Breast epithelium (tissue), 4 donors: ENCODE data around the gene CHST15. TPM values are rescaled to one million over a fixed set of nuclear protein-coding genes. Genes with fewer than 3 reads are reported as not detected.

Source experiments
- DNase-seq, 2 donors: peaks; one replicate each; pipeline ENCODE4 v3.0.0-alpha.2; 2019; ENCODE audit warnings: low spot score in 2 of 2
- H3K27ac ChIP-seq, 2 donors: fragments of 200-600 bp; sonication (generic) in 1 of 2; one replicate each; pipeline ENCODE4 v1.5.1; 2016 to 2019; ENCODE audit warnings: mild to moderate bottlenecking in 1 of 2
- H3K27me3 ChIP-seq, 2 donors: fragments of 200-600 bp; sonication (generic) in 1 of 2; one replicate each; pipeline versions ENCODE4 v1.5.1 to v1.6.0; 2017 to 2019; ENCODE audit warnings: control low read depth in 1 of 2, mild to moderate bottlenecking in 1 of 2
- H3K36me3 ChIP-seq: fragments of 200-600 bp; one replicate; pipeline ENCODE4 v1.5.1; 2019
- H3K4me1 ChIP-seq, 2 donors: fragments of 200-600 bp; sonication (generic); one replicate each; pipeline ENCODE4 v1.5.1; 2016 to 2019; ENCODE audit warnings: control low read depth in 1 of 2
- H3K4me3 ChIP-seq, 3 donors: fragments of 200-600 bp; sonication (generic); 1 replicate in 2 of 3; 2 replicates in 1 of 3; pipeline ENCODE4 v1.5.1; 2016 to 2019; ENCODE audit warnings: mild to moderate bottlenecking in 3 of 3, moderate library complexity in 2 of 3
- H3K9me3 ChIP-seq, 2 donors: fragments of 200-600 bp; sonication (generic) in 1 of 2; one replicate each; pipeline ENCODE4 v1.5.1; 2016 to 2019; ENCODE audit warnings: control low read depth in 1 of 2
- CTCF ChIP-seq, 3 donors: fragments of 450-650 bp; IDR thresholded peaks; one replicate each; pipeline ENCODE4 v1.5.1; 2016 to 2017; ENCODE audit warnings: antibody characterized with exemption in 3 of 3, mild to moderate bottlenecking in 3 of 3, moderate library complexity in 3 of 3
- POLR2A ChIP-seq: fragments of 450-650 bp; IDR thresholded peaks from one replicate; pipeline ENCODE4 v1.6.1; 2016; ENCODE audit warnings: antibody characterized with exemption, mild to moderate bottlenecking, moderate library complexity
- POLR2AphosphoS5 ChIP-seq, 3 donors: sonication (generic); formaldehyde crosslinking; IDR thresholded peaks; one replicate each; pipeline ENCODE4 v1.6.1; 2017; ENCODE audit warnings: antibody characterized with exemption in 3 of 3
- intact Hi-C: fragments of 100-400 bp; cut with DNase I; formaldehyde crosslinking; loops from one replicate; pipeline ENCODE4 v1.15.1; 2023; ENCODE audit warnings: low total_unique reads
- total RNA-seq, 3 donors: library from RNA; depleted of rRNA; stranded (reverse); fragments of >200 nt; gene quantifications; one replicate each; pipeline ENCODE4 v1.1.0, GENCODE V29; 2016

CHST15 gene
- total RNA-seq, 3 donors from 2014 or later, result 19.0 to 57.8 (median 56.4) TPM

GRCh38 chr10:124072541-124072940, 20.9 kb downstream of the CHST15 start:
- intact Hi-C loops, result no loop called here
- no peak overlapping the region for H3K4me3 ChIP-seq
- H3K4me1 ChIP-seq, result peaks cover 0 to 7% of the 10 kb centered on the region in 2 donors

GRCh38 chr10:124072106-124072505, 21.3 kb downstream of the CHST15 start:
- H3K27me3 ChIP-seq, result no peaks in the 10 kb centered on the region
- H3K4me1 ChIP-seq, result peaks cover 0 to 7% of the 10 kb centered on the region in 2 donors
- no peaks in the 10 kb centered on the region for H3K9me3 ChIP-seq
- no peaks in the 10 kb centered on the region for H3K36me3 ChIP-seq
- no peak for TF ChIP-seq POLR2AphosphoS5 (IDR thresholded peaks at IDR 0.05)
- no peak for TF ChIP-seq CTCF (IDR thresholded peaks at IDR 0.05)
- no peak overlapping the region for H3K4me3 ChIP-seq
- DNase-seq, result no peak
- H3K27ac ChIP-seq, result no peak overlapping the region
- intact Hi-C loops, result no loop called here

More at GRCh38 chr10:124072541-124072940, 20.9 kb downstream of the CHST15 start:
- no peak for DNase-seq
- H3K9me3 ChIP-seq, result no peaks in the 10 kb centered on the region
- H3K27ac ChIP-seq, result no peak overlapping the region
- H3K27me3 ChIP-seq, result no peaks in the 10 kb centered on the region
- no peaks in the 10 kb centered on the region for H3K36me3 ChIP-seq
- no peak for TF ChIP-seq CTCF (IDR thresholded peaks at IDR 0.05)

- no peaks in the 10 kb centered on the region for H3K36me3 ChIP-seq
- H3K27me3 ChIP-seq, result no peaks in the 10 kb centered on the region
- no peaks in the 10 kb centered on the region for H3K9me3 ChIP-seq
- peaks cover 5 to 9% of the 10 kb centered on the region in 2 donors for H3K4me1 ChIP-seq
- no peak for DNase-seq
- H3K27ac ChIP-seq, result peak overlapping the region in 1 of 2 donors; percentile 29
- no peak for TF ChIP-seq POLR2A
- TF ChIP-seq POLR2AphosphoS5 (IDR thresholded peaks at IDR 0.05), result no peak
- TF ChIP-seq CTCF (IDR thresholded peaks at IDR 0.05), result no peak
- intact Hi-C loops, result no loop called here
- no peak overlapping the region for H3K4me3 ChIP-seq
Observed at GRCh38 chr10:124071141-124071540, 22.3 kb downstream of the CHST15 start.

GRCh38 chr10:124070666-124071065, 22.7 kb downstream of the CHST15 start:
- no peaks in the 10 kb centered on the region for H3K36me3 ChIP-seq
- H3K4me3 ChIP-seq, result no peak overlapping the region
- intact Hi-C loops, result no loop called here
- H3K27ac ChIP-seq, result no peak overlapping the region
- H3K9me3 ChIP-seq, result no peaks in the 10 kb centered on the region
- DNase-seq, result no peak
- TF ChIP-seq CTCF (IDR thresholded peaks at IDR 0.05), result no peak
- no peak for TF ChIP-seq POLR2AphosphoS5 (IDR thresholded peaks at IDR 0.05)
- no peak for TF ChIP-seq POLR2A
- no peaks in the 10 kb centered on the region for H3K27me3 ChIP-seq
- peaks cover 5% of the 10 kb centered on the region in 2 donors for H3K4me1 ChIP-seq

- TF ChIP-seq POLR2A, result no peak
- TF ChIP-seq POLR2AphosphoS5 (IDR thresholded peaks at IDR 0.05), result no peak
- no peak for TF ChIP-seq CTCF (IDR thresholded peaks at IDR 0.05)
- peaks cover 4 to 5% of the 10 kb centered on the region in 2 donors for H3K4me1 ChIP-seq
Observed at GRCh38 chr10:124069341-124070264, 23.8 kb downstream of the CHST15 start.

More at GRCh38 chr10:124069341-124070264, 23.8 kb downstream of the CHST15 start:
- no peaks in the 10 kb centered on the region for H3K9me3 ChIP-seq
- H3K4me3 ChIP-seq, result no peak overlapping the region
- no peak overlapping the region for H3K27ac ChIP-seq
- no peaks in the 10 kb centered on the region for H3K36me3 ChIP-seq
- intact Hi-C loops, result no loop called here
- no peak for DNase-seq
- H3K27me3 ChIP-seq, result no peaks in the 10 kb centered on the region
